Measurements from ENCODE around the gene SLC7A6OS.
A peak's percentile ranks its signal among the peaks of the same experiment; 100 is the strongest.
"Not testable (repeated sequence)": the region's sequence is repeated elsewhere in the genome, so short reads cannot be mapped to it uniquely, and the experiment has no call there.

The SLC7A6OS gene

DNA sequence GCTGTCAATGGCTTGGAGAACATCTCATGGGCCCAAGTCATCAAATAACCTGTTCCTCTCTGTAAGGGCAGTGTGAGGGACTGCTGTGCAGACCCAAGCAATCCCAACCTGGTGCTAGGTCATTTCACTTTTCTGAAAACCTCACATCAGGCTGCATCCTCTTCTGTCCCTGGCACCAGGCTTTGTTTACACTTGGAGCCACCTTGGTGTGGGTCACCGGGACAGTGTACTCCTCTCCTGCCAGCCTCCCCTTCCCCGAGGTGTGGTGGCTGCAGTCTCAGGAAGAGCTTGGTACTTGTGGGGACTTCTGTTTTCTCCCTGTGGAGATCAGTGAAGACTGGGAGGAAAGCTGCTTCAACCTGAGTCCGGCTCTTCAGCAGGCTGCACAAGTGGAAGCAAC, 12.4 kb downstream of the SLC7A6OS start:
- ATAC-seq (ENCODE audit: low read depth) = no peak
- H3K27ac Mint-ChIP-seq = peak overlapping the region; percentile 24
- no peaks in the 10 kb centered on the region for H3K9me3 Mint-ChIP-seq
- peaks cover 18% of the 10 kb centered on the region for H3K4me1 Mint-ChIP-seq
- no peak overlapping the region for H3K4me3 Mint-ChIP-seq
- no peak for DNase-seq (ENCODE audit: low spot score in 2 of 2)
- H3K36me3 Mint-ChIP-seq = peaks cover 38% of the 10 kb centered on the region
- no peaks in the 10 kb centered on the region for H3K27me3 Mint-ChIP-seq

DNA sequence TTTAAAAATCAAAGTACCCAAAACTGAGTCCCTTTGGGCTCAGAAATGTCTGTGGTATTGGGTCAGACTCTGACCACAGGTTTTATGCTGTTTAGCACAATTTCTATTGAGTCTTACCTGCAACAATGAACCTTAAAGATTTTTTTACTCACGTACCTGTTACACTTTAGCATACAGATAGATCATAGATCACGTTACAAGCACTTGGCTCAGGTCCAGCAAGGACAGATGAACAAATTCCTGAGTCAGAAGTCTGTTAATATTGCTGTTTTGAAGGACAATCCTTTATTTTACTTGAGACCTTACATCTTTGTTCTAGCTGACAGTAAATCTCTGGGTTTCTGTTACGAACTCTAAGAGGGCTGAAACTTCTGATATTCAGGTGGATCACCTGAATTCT, 12.8 kb downstream of the SLC7A6OS start:
- Mint-ChIP-seq H3K27me3 (no peaks in the 10 kb centered on the region), H3K36me3 (peaks cover 39% of the 10 kb centered on the region), H3K9me3 (no peaks in the 10 kb centered on the region), H3K4me1 (peaks cover 18% of the 10 kb centered on the region), H3K4me3 (no peak overlapping the region), H3K27ac (peak overlapping the region; percentile 24)
- DNase-seq (ENCODE audit: low spot score in 2 of 2) (no peak), ATAC-seq (ENCODE audit: low read depth) (no peak)

GRCh38 chr16:68296693-68297092, 14.1 kb downstream of the SLC7A6OS start:
- no peaks in the 10 kb centered on the region for H3K9me3 Mint-ChIP-seq
- H3K36me3 Mint-ChIP-seq = peaks cover 33% of the 10 kb centered on the region
- H3K4me1 Mint-ChIP-seq = peaks cover 15% of the 10 kb centered on the region
- ATAC-seq (ENCODE audit: low read depth) (no peak), DNase-seq (ENCODE audit: low spot score in 2 of 2) (no peak)
- peak overlapping the region; percentile 63 for H3K27ac Mint-ChIP-seq
- no peaks in the 10 kb centered on the region for H3K27me3 Mint-ChIP-seq
- H3K4me3 Mint-ChIP-seq = no peak overlapping the region

DNA sequence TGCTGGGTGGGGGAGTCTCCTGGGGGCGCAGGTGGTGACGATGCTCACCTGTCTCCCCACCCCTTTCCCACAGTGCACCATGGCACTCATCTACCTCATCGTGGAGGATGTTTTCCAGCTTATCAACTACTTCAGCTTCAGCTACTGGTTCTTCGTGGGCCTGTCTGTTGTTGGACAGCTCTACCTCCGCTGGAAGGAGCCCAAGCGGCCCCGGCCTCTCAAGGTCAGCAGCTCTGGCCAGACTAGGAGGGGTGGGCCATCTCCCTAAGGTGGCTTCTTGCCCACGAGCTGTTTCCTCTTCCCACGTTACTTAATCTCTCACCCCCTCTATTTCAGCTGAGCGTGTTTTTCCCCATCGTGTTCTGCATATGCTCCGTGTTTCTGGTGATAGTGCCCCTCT, 14.5 kb downstream of the SLC7A6OS start:
- H3K27ac Mint-ChIP-seq = peak overlapping the region; percentile 63
- no peak for ATAC-seq (ENCODE audit: low read depth)
- H3K36me3 Mint-ChIP-seq = peaks cover 35% of the 10 kb centered on the region
- H3K9me3 Mint-ChIP-seq = no peaks in the 10 kb centered on the region
- no peaks in the 10 kb centered on the region for H3K27me3 Mint-ChIP-seq
- H3K4me1 Mint-ChIP-seq = peaks cover 19% of the 10 kb centered on the region
- no peak for DNase-seq (ENCODE audit: low spot score in 2 of 2)
- no peak overlapping the region for H3K4me3 Mint-ChIP-seq

DNA sequence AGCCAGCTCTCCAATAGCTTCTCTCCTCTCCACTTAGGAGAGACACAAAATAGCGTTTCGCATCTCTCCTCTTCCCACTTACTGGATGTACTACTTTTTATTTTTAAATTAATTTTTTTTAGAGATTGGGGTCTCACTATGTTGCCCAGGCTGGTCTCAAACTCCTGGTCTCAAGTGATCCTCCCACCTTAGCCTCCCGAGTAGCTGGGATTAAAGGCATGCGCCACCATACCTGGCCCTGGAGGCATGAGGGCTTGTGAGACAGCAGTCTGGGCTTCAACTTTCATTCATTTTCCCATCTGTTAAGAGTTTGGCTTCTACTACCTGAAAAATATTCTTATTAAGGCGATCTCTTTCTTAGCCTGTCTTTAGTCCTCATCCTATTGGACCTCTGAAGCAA, 18.3 kb downstream of the SLC7A6OS start:
- H3K27me3 Mint-ChIP-seq = no peaks in the 10 kb centered on the region
- H3K4me3 Mint-ChIP-seq = no peak overlapping the region
- peaks cover 37% of the 10 kb centered on the region for H3K36me3 Mint-ChIP-seq
- peaks cover 34% of the 10 kb centered on the region for H3K4me1 Mint-ChIP-seq
- no peak for ATAC-seq (ENCODE audit: low read depth)
- H3K27ac Mint-ChIP-seq = no peak overlapping the region
- no peaks in the 10 kb centered on the region for H3K9me3 Mint-ChIP-seq
- DNase-seq (ENCODE audit: low spot score in 2 of 2) = no peak

- Mint-ChIP-seq H3K4me3 (no peak overlapping the region), H3K9me3 (no peaks in the 10 kb centered on the region), H3K27ac (peak overlapping the region; percentile 87)
Measured at GRCh38 chr16:68291227-68291626, 19.5 kb downstream of the SLC7A6OS start.

GRCh38 chr16:68290450-68290849, 20.3 kb downstream of the SLC7A6OS start:
- Mint-ChIP-seq H3K27me3 (no peaks in the 10 kb centered on the region), H3K36me3 (peaks cover 40% of the 10 kb centered on the region), H3K4me3 (peak overlapping the region; percentile 19), H3K4me1 (peaks cover 44% of the 10 kb centered on the region), H3K9me3 (no peaks in the 10 kb centered on the region), H3K27ac (peak overlapping the region; percentile 87)
- DNase-seq (ENCODE audit: low spot score in 2 of 2) = no peak
- no peak for ATAC-seq (ENCODE audit: low read depth)

More at GRCh38 chr16:68291227-68291626, 19.5 kb downstream of the SLC7A6OS start:
- peaks cover 42% of the 10 kb centered on the region for H3K4me1 Mint-ChIP-seq
- DNase-seq (ENCODE audit: low spot score in 2 of 2) = no peak
- ATAC-seq (ENCODE audit: low read depth) = no peak
- H3K27me3 Mint-ChIP-seq = no peaks in the 10 kb centered on the region
- H3K36me3 Mint-ChIP-seq = peaks cover 39% of the 10 kb centered on the region

GRCh38 chr16:68289621-68290329, 21.0 kb downstream of the SLC7A6OS start:
- H3K4me1 Mint-ChIP-seq = peaks cover 48% of the 10 kb centered on the region
- H3K4me3 Mint-ChIP-seq = peak overlapping the region; percentile 52
- ATAC-seq (ENCODE audit: low read depth) (peak; percentile 85), DNase-seq (ENCODE audit: low spot score in 2 of 2) (peak; percentile 67 to 72)
- H3K36me3 Mint-ChIP-seq = peaks cover 40% of the 10 kb centered on the region
- H3K9me3 Mint-ChIP-seq = no peaks in the 10 kb centered on the region
- H3K27me3 Mint-ChIP-seq = no peaks in the 10 kb centered on the region
- peak overlapping the region; percentile 87 for H3K27ac Mint-ChIP-seq

DNA sequence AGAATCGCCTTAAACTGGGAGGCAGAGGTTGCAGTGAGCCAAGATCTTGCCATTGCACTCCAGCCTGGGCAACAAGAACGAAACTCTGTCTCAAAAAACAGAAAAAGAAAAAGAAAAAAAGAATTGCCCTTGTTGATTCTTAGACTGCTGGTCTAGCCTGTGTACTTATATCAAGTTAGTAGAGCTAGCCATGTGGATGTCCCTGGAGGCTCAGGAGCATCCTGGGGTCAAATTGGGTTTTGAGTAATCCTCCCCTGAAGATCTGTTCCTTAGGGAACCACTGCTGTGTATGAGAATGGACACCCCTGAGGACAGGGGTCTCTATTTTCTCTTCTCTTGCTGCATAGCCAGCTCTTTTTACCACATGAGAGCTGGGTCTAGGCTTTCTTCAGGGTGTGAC, 21.5 kb downstream of the SLC7A6OS start:
- peaks cover 37% of the 10 kb centered on the region for H3K36me3 Mint-ChIP-seq
- DNase-seq (ENCODE audit: low spot score in 2 of 2) (no peak), ATAC-seq (ENCODE audit: low read depth) (no peak)
- peaks cover 52% of the 10 kb centered on the region for H3K4me1 Mint-ChIP-seq
- peak overlapping the region; percentile 87 for H3K27ac Mint-ChIP-seq
- peak overlapping the region; percentile 52 for H3K4me3 Mint-ChIP-seq
- H3K27me3 Mint-ChIP-seq = no peaks in the 10 kb centered on the region
- H3K9me3 Mint-ChIP-seq = no peaks in the 10 kb centered on the region

GRCh38 chr16:68288796-68289195, 21.9 kb downstream of the SLC7A6OS start:
- Mint-ChIP-seq H3K4me1 (peaks cover 53% of the 10 kb centered on the region), H3K36me3 (peaks cover 34% of the 10 kb centered on the region)
- not testable (repeated sequence) for H3K27ac Mint-ChIP-seq; H3K9me3 Mint-ChIP-seq; H3K27me3 Mint-ChIP-seq; DNase-seq (ENCODE audit: low spot score in 2 of 2); ATAC-seq (ENCODE audit: low read depth); H3K4me3 Mint-ChIP-seq

DNA sequence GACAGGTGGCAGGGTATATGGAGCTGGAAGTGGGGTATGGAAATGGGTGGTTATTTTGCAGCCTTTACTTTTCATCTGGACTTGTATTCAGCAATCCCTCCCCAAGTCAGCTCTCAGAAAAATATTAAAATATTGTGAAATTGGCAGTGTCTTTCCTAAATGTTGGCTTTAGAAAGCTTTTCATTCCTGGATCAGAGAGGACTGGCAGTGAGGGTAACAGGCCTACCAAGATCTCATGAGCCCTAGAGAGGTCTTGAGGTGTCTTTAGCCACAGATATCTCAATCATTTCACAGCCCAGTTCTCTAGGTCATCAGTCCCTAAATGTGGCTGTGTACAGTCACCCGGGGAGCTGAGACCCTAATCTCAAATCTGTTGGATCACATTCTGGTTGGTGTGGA, 22.5 kb downstream of the SLC7A6OS start:
- Mint-ChIP-seq H3K36me3 (peaks cover 29% of the 10 kb centered on the region), H3K4me1 (peaks cover 54% of the 10 kb centered on the region), H3K27ac (peak overlapping the region; percentile 82), H3K9me3 (no peaks in the 10 kb centered on the region), H3K4me3 (no peak overlapping the region), H3K27me3 (no peaks in the 10 kb centered on the region)
- DNase-seq (ENCODE audit: low spot score in 2 of 2) (no peak), ATAC-seq (ENCODE audit: low read depth) (no peak)

DNA sequence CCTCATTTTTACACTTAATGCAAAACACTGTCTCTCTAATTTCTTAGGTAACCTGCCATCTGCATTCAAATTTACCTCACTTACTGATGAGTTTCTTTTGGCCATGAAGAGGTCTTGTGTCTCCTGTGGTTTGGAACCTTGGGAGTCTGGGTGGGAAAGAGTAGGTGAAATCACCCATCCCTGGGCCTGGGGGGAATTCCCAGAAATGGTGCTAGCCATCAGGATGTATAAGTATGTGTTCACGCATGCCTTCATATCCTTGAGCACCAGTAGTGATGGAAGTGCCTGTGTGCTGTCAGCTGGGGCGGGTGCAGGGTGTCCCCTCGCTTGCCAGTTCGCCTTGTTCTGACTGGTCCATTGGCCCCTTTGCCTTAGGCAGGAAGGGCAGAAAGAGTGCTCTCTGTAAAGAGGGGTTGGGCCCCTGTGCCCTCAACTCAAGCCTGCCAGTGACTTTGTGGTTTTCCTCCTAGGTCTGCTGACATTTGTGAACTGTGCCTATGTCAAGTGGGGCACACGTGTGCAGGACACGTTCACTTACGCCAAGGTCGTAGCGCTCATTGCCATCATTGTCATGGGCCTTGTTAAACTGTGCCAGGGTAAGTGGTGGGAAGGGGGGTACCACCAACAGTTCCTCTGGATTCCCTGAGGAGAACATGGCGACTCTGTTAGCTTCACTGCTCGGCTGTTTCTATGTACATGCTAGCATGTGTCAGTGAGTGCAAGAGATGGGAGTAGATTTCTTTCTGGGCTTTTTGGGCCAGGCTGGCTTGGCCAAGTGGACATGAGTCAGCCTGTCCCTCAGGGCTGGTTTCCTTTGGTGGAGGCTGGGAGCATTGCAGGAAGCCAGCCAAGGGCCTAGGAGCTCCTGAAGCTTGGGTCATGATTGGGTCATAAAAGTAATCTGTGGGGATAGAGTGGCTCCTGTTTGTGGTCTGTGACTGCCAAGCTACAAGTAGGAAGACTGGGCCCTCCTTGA, 23.2 kb downstream of the SLC7A6OS start:
- Mint-ChIP-seq H3K4me1 (peaks cover 60% of the 10 kb centered on the region), H3K9me3 (no peaks in the 10 kb centered on the region), H3K27me3 (no peaks in the 10 kb centered on the region), H3K36me3 (peaks cover 29% of the 10 kb centered on the region), H3K4me3 (peak overlapping the region; percentile 53), H3K27ac (peak overlapping the region; percentile 82)
- no peak for DNase-seq (ENCODE audit: low spot score in 2 of 2)
- ATAC-seq (ENCODE audit: low read depth) = no peak

GRCh38 chr16:68286153-68287074, 24.3 kb downstream of the SLC7A6OS start:
- no peaks in the 10 kb centered on the region for H3K9me3 Mint-ChIP-seq
- no peak for DNase-seq (ENCODE audit: low spot score in 2 of 2)
- H3K27me3 Mint-ChIP-seq = no peaks in the 10 kb centered on the region
- H3K4me3 Mint-ChIP-seq = peak overlapping the region; percentile 79
- peaks cover 32% of the 10 kb centered on the region for H3K36me3 Mint-ChIP-seq
- ATAC-seq (ENCODE audit: low read depth) = peak; percentile 25
- peak overlapping the region; percentile 82 for H3K27ac Mint-ChIP-seq
- H3K4me1 Mint-ChIP-seq = peaks cover 59% of the 10 kb centered on the region
